HepG2 (cell line): ENCODE data around the gene TGM5. TPM values are rescaled to one million over a fixed set of nuclear protein-coding genes. Genes with fewer than 3 reads are reported as not detected.

ENCODE experiments used
- ATAC-seq: fragments of 200-7000 bp; cut with Tn5 transposase; 3 replicates; pipeline ENCODE4 v1.9.1; 2020; ENCODE audit warnings: mild to moderate bottlenecking, moderate library complexity
- BruUV-seq: library from RNA; stranded (reverse); fragments of 400-500 nt; replicated peaks from 2 replicates; lab custom pipeline; 2021; lab: Mats Ljungman, UMichigan
- CTCF ChIA-PET: fragments of 300-600 bp; formaldehyde crosslinking; extraction: SDS; loops from one replicate; lab custom pipeline; 2021; ENCODE audit warnings: low total read pairs, inconsistent platforms, low intra/inter-chr PET ratio; lab: Yijun Ruan, JAX
- POLR2A ChIA-PET: fragments of 350-600 bp; sonication (Branson Sonifier 250); formaldehyde crosslinking; loops from one replicate; lab custom pipeline; 2020; ENCODE audit warnings: antibody characterized with exemption, inconsistent platforms; lab: Yijun Ruan, JAX
- DNase-seq: peaks from one replicate; pipeline ENCODE4 v3.0.0-alpha.2; 2015; ENCODE audit warnings: low spot score
- FAIRE-seq: peaks from 3 replicates; lab custom pipeline; 2011; peaks lifted over from hg19 to GRCh38; lab: Jason Lieb, UNC
- H2AFZ ChIP-seq: one replicate; pipeline ENCODE4 v1.6.1; 2011; ENCODE audit warnings: low read length, inconsistent platforms
- H3K27ac ChIP-seq: fragments of 300-600 bp; 3 replicates; pipeline ENCODE4 v1.8.0; 2011; ENCODE audit warnings: mixed run types, mild to moderate bottlenecking, mixed read lengths, low read length, inconsistent platforms; ENCODE audit not compliant: insufficient read depth; ENCODE audit errors: extremely low read length
- H3K27me3 ChIP-seq, 2 experiments: fragments of 200-600 bp in 1 of 2; 2 replicates in 1 of 2; 3 replicates in 1 of 2; pipeline versions ENCODE4 v1.6.0 to v1.8.0; 2011; ENCODE audit warnings: low read length in 2 of 2, mild to moderate bottlenecking in 2 of 2, moderate library complexity in 2 of 2, inconsistent platforms in 1 of 2; ENCODE audit not compliant: insufficient read depth in 2 of 2, control insufficient read depth in 1 of 2
- H3K36me3 ChIP-seq, 2 experiments: fragments of 200-600 bp in 1 of 2; replicated peaks in 1 of 2; 2 replicates in 1 of 2; 3 replicates in 1 of 2; pipeline versions ENCODE4 v1.5.1 to v1.8.0; 2011; ENCODE audit warnings: low read length in 2 of 2, inconsistent platforms in 1 of 2; ENCODE audit not compliant: insufficient read depth in 2 of 2, control insufficient read depth in 1 of 2
- H3K4me1 ChIP-seq: 2 replicates; pipeline ENCODE4 v1.5.1; 2012; ENCODE audit warnings: low read length, inconsistent platforms; ENCODE audit not compliant: insufficient read depth
- H3K4me2 ChIP-seq: 2 replicates; pipeline ENCODE4 v1.6.0; 2011; ENCODE audit warnings: low read depth, low read length, inconsistent platforms
- H3K4me3 ChIP-seq, 3 experiments: fragments of 200-600 bp in 1 of 3; sonication (generic), shearing (Covaris generic) in 1 of 3; replicated peaks in 1 of 3; 2 replicates each; pipeline ENCODE4 v1.5.1; 2011 to 2016; ENCODE audit warnings: low read length in 3 of 3, inconsistent platforms in 2 of 3, low read depth in 2 of 3, mild to moderate bottlenecking in 2 of 3, control low read depth in 1 of 3, mixed read lengths in 1 of 3; ENCODE audit not compliant: insufficient read depth in 1 of 3
- H3K79me2 ChIP-seq: one replicate; pipeline ENCODE4 v1.6.1; 2011; ENCODE audit warnings: low read length, inconsistent platforms; ENCODE audit not compliant: insufficient read depth
- H3K9ac ChIP-seq: 2 replicates; pipeline ENCODE4 v1.6.0; 2011; ENCODE audit warnings: mild to moderate bottlenecking, low read depth, low read length, inconsistent platforms; ENCODE audit not compliant: insufficient read depth
- H3K9me3 ChIP-seq: 2 replicates; pipeline ENCODE4 v1.5.1; 2012; ENCODE audit warnings: mild to moderate bottlenecking, low read length
- H4K20me1 ChIP-seq: 2 replicates; pipeline ENCODE4 v1.6.0; 2011; ENCODE audit warnings: inconsistent platforms, mild to moderate bottlenecking, low read length, moderate library complexity; ENCODE audit not compliant: insufficient read depth
- FOXC1 ChIP-seq: sonication (generic); formaldehyde crosslinking; IDR thresholded peaks from 2 replicates; pipeline ENCODE4 v1.8.0; 2022; ENCODE audit warnings: mild to moderate bottlenecking, missing genetic modification reagents, borderline replicate concordance
- HES4 ChIP-seq: sonication (generic); formaldehyde crosslinking; IDR thresholded peaks from 2 replicates; pipeline ENCODE4 v1.9.0; 2021; ENCODE audit warnings: mild to moderate bottlenecking, missing genetic modification reagents, borderline replicate concordance
- IRF2 ChIP-seq: IDR thresholded peaks from 2 replicates; pipeline ENCODE4 v1.6.1; 2018; ENCODE audit warnings: missing genetic modification reagents, missing compliant biosample characterization
- MIER2 ChIP-seq: IDR thresholded peaks from 2 replicates; pipeline ENCODE4 v1.6.1; 2016; ENCODE audit warnings: missing biosample characterization, missing genetic modification reagents
- NKX3-1 ChIP-seq: sonication (generic); formaldehyde crosslinking; IDR thresholded peaks from 2 replicates; pipeline ENCODE4 v1.5.0; 2020; ENCODE audit warnings: missing genetic modification reagents
- PITX1 ChIP-seq: sonication (generic); formaldehyde crosslinking; IDR thresholded peaks from 2 replicates; pipeline ENCODE4 v1.5.1; 2020; ENCODE audit warnings: mild to moderate bottlenecking, missing genetic modification reagents
- RFXANK ChIP-seq: IDR thresholded peaks from 2 replicates; pipeline ENCODE4 v1.6.1; 2016
- ZNF326 ChIP-seq: sonication (generic); formaldehyde crosslinking; IDR thresholded peaks from 2 replicates; pipeline ENCODE4 v1.4.0; 2020; ENCODE audit warnings: missing genetic modification reagents, borderline replicate concordance
- ZNF530 ChIP-seq: sonication (generic); formaldehyde crosslinking; IDR thresholded peaks from 2 replicates; pipeline ENCODE4 v1.5.0; 2020; ENCODE audit warnings: low read depth, mild to moderate bottlenecking, missing genetic modification reagents
- WGBS: methylation state at CpG from one replicate; pipeline ENCODE4 v1.1.6; 2017; ENCODE audit warnings: low lambda C conversion rate; 5-methylcytosine and 5-hydroxymethylcytosine counted together
- in situ Hi-C: cut with HindIII; loops from 2 replicates; pipeline ENCODE4 v1.10.0; 2017; ENCODE audit warnings: low pct_unique_long_range_greater_than_20kb; ENCODE audit not compliant: extremely low pct_ligation_motif_present
- intact Hi-C: fragments of 100-400 bp; cut with micrococcal nuclease; formaldehyde crosslinking; loops from one replicate; pipeline ENCODE4 v1.10.0; 2022; ENCODE audit not compliant: unreplicated experiment
- polyA plus RNA-seq, 8 experiments: library from polyadenylated mRNA; depleted of rRNA in 3 of 8; stranded (reverse) in 7 of 8; unstranded in 1 of 8; fragments of >200 nt; fragmentation: Illumina TruSeq in 4 of 8; extraction: Trizol in 4 of 8; gene quantifications; 2 replicates each; pipeline versions ENCODE4 v1.2.1 to v1.2.3, GENCODE V29; 2011 to 2016; ENCODE audit warnings: low read depth in 4 of 8, missing spikeins in 1 of 8, mixed read lengths in 1 of 8; ENCODE audit not compliant: insufficient read depth in 1 of 8
- total RNA-seq, 5 experiments: library from RNA; depleted of rRNA; stranded (reverse); fragments of >200 nt; fragmentation: Illumina TruSeq; extraction: Trizol; gene quantifications; 2 replicates each; pipeline ENCODE4 v1.2.3, GENCODE V29; 2016; ENCODE audit warnings: low read depth in 1 of 5
- TF ChIP-seq, protein P1 (sequence below): sonication (generic); formaldehyde crosslinking; IDR thresholded peaks from 2 replicates; pipeline ENCODE4 v1.4.0; 2020; ENCODE audit warnings: mild to moderate bottlenecking, missing genetic modification reagents
- TF ChIP-seq, protein P2 (sequence below): sonication (generic); formaldehyde crosslinking; IDR thresholded peaks from 2 replicates; pipeline ENCODE4 v1.5.0; 2020; ENCODE audit warnings: mild to moderate bottlenecking, missing genetic modification reagents
- TF ChIP-seq, protein P3 (sequence below): sonication (generic); formaldehyde crosslinking; IDR thresholded peaks from 2 replicates; pipeline ENCODE4 v1.4.0; 2020; ENCODE audit warnings: missing genetic modification reagents
- TF ChIP-seq, protein P4 (sequence below): IDR thresholded peaks from 2 replicates; pipeline ENCODE4 v1.6.1; 2016; ENCODE audit warnings: missing compliant biosample characterization, missing genetic modification reagents, borderline replicate concordance

Gene TGM5
- total and polyA plus RNA-seq, 2 of the 13 experiments (the other 11 are each of a cell fraction or from before 2014, with no cell fraction given) = 0.18 to 0.65 TPM

DNA sequence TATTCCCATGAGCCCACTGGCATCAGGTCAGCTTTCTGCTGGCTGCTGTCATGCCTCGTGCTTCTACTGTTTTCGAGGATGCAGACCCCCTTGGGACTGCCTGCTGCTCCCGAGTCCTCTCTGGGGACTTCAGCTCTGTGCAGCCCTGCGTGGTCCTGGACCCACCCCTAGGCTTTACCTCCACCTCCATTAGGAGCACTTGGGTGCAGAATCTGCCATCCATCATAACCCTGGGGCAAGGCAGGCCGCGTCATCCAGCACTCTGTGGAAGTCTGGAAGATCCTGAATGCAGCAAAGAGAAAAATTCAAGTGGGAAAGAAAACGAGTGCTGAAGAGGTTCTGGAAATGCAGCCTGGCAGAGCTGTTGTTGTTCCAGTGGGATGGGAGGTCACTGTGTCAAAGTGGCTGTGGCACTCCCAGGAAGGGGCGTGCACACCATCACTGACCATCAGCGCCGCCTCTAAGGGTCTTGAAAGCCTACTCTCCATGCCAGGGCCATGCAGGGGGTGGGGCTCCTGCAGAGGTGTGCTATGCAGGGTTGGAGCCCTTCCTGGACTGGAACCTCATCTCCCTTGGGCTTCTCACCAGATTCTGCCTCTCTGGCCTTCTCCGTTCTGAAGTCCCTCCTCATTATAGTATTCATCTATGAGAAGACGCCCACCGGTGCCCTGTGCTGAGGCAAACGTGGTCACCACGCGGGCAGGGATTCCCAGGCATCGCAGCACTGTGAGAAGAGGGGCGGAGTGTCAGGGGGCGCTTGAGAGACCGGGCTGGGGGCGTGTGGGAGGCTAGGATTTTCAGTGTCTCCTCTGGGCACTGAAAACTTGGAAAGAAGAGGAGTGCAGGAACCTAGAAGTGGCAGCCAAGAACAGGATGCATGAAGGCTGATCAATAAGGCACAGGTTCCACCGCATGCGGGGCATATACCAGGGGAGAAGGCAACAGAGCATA, 58.4 kb downstream of the TGM5 start (continued):
- TF ChIP-seq HES4 = no peak

DNA sequence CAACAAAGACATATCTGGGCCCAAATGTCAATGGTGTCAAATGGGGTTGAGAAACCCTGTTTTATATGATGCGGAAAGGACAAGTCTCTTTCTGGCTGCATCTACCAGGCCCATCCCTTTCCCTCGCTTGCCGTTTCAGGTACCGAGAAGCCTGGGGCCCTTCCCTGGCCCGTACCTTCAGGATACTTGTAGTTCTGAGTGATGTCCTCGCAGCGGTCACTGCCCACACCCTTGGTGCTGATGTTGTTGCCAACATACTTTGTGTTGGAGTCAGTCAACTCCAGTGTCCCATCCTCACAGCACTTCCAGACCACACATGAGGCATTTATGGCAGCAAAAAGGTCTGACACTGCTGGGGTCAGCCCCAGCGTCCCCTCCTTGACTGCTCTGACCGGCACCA, 59.7 kb downstream of the TGM5 start:
- Histone ChIP-seq H3K79me2 (no peaks in the 10 kb centered on the region), H3K36me3 (no peaks in the 10 kb centered on the region), H2AFZ (no peak overlapping the region), H3K27ac (no peak overlapping the region), H3K9ac (no peak overlapping the region), H3K9me3 (no peaks in the 10 kb centered on the region), H3K27me3 (peaks cover 0 to 53% of the 10 kb centered on the region in 2 experiments; a peak in 3 of 5 replicates), H3K4me1 (peaks cover 6% of the 10 kb centered on the region), H3K4me3 (no peak overlapping the region), H4K20me1 (no peaks in the 10 kb centered on the region), H3K4me2 (no peak overlapping the region)
- 30% methylated on average over 6 of the region's 9 CpGs for WGBS
- intact Hi-C loops (no loop called here), in situ Hi-C loops (loop anchor here (5.0 to 25.0 kb wide), 2 partner anchors 70 to 495 kb away; no protein-coding TSS in a partner anchor)
- DNase-seq = no peak
- ATAC-seq = no peak
- FAIRE-seq = no peak
- POLR2A ChIA-PET = no interaction called here
- BruUV-seq = no TSS peak
- CTCF ChIA-PET = no interaction called here
- no peak for TF ChIP-seq ZNF326 (CRISPR knock-in tag)
- TF ChIP-seq, protein P1, sequence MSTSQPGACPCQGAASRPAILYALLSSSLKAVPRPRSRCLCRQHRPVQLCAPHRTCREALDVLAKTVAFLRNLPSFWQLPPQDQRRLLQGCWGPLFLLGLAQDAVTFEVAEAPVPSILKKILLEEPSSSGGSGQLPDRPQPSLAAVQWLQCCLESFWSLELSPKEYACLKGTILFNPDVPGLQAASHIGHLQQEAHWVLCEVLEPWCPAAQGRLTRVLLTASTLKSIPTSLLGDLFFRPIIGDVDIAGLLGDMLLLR (CRISPR knock-in tag) = no peak
- no peak for TF ChIP-seq ZNF530 (CRISPR knock-in tag)
- TF ChIP-seq MIER2 (CRISPR knock-in tag) = no peak
- TF ChIP-seq NKX3-1 (CRISPR knock-in tag) = no peak
- no peak for TF ChIP-seq RFXANK (CRISPR knock-in tag)
- TF ChIP-seq, protein P2, sequence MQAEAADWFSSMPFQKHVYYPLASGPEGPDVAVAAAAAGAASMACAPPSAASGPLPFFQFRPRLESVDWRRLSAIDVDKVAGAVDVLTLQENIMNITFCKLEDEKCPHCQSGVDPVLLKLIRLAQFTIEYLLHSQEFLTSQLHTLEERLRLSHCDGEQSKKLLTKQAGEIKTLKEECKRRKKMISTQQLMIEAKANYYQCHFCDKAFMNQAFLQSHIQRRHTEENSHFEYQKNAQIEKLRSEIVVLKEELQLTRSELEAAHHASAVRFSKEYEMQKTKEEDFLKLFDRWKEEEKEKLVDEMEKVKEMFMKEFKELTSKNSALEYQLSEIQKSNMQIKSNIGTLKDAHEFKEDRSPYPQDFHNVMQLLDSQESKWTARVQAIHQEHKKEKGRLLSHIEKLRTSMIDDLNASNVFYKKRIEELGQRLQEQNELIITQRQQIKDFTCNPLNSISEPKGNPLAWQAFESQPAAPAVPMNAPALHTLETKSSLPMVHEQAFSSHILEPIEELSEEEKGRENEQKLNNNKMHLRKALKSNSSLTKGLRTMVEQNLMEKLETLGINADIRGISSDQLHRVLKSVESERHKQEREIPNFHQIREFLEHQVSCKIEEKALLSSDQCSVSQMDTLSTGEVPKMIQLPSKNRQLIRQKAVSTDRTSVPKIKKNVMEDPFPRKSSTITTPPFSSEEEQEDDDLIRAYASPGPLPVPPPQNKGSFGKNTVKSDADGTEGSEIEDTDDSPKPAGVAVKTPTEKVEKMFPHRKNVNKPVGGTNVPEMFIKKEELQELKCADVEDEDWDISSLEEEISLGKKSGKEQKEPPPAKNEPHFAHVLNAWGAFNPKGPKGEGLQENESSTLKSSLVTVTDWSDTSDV (CRISPR knock-in tag) = no peak
- TF ChIP-seq, protein P3, sequence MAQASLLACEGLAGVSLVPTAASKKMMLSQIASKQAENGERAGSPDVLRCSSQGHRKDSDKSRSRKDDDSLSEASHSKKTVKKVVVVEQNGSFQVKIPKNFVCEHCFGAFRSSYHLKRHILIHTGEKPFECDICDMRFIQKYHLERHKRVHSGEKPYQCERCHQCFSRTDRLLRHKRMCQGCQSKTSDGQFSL (CRISPR knock-in tag) = no peak
- no peak for TF ChIP-seq PITX1 (CRISPR knock-in tag)
- TF ChIP-seq, protein P4, sequence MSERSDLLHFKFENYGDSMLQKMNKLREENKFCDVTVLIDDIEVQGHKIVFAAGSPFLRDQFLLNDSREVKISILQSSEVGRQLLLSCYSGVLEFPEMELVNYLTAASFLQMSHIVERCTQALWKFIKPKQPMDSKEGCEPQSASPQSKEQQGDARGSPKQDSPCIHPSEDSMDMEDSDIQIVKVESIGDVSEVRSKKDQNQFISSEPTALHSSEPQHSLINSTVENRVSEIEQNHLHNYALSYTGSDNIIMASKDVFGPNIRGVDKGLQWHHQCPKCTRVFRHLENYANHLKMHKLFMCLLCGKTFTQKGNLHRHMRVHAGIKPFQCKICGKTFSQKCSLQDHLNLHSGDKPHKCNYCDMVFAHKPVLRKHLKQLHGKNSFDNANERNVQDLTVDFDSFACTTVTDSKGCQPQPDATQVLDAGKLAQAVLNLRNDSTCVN (CRISPR knock-in tag) = no peak
- TF ChIP-seq IRF2 = no peak
- no peak for TF ChIP-seq FOXC1 (CRISPR knock-in tag)
